Naive B cell (primary cell): Measurements from ENCODE around the gene DSCAM. TPM values are rescaled to one million over a fixed set of nuclear protein-coding genes. Genes with fewer than 3 reads are reported as not detected.

Source experiments
- ATAC-seq, 2 donors: fragments of 150-1000 bp; cut with Tn5 transposase; 2 replicates each; pipeline ENCODE4 v1.10.0; 2021; ENCODE audit warnings: low read depth in 2 of 2, mild to moderate bottlenecking in 2 of 2, moderate library complexity in 2 of 2
- DNase-seq: peaks from one replicate; pipeline ENCODE4 v3.0.0; 2022
- H3K27ac Mint-ChIP-seq, 6 donors: one replicate each; pipeline ENCODE4 v1.8.0; 2020 to 2022; ENCODE audit warnings: mild to moderate bottlenecking in 6 of 6, mixed read lengths in 6 of 6, moderate library complexity in 5 of 6, inconsistent platforms in 2 of 6
- H3K27me3 Mint-ChIP-seq, 3 donors: one replicate each; pipeline ENCODE4 v1.8.0; 2021 to 2022; ENCODE audit warnings: mixed read lengths in 3 of 3, mild to moderate bottlenecking in 1 of 3
- H3K36me3 Mint-ChIP-seq, 2 donors: one replicate each; pipeline ENCODE4 v1.8.0; 2020 to 2022; ENCODE audit warnings: mixed read lengths in 2 of 2, inconsistent platforms in 1 of 2, mild to moderate bottlenecking in 1 of 2
- H3K4me1 Mint-ChIP-seq, 3 donors: one replicate each; pipeline ENCODE4 v1.8.0; 2020 to 2022; ENCODE audit warnings: mixed read lengths in 3 of 3, inconsistent platforms in 1 of 3, mild to moderate bottlenecking in 1 of 3, moderate library complexity in 1 of 3
- H3K4me3 Mint-ChIP-seq, 8 donors: one replicate each; pipeline ENCODE4 v1.8.0; 2020 to 2022; ENCODE audit warnings: mild to moderate bottlenecking in 8 of 8, mixed read lengths in 8 of 8, moderate library complexity in 8 of 8, inconsistent platforms in 2 of 8
- H3K9me3 Mint-ChIP-seq, 7 donors: one replicate each; pipeline ENCODE4 v1.8.0; 2020 to 2022; ENCODE audit warnings: mixed read lengths in 7 of 7, mild to moderate bottlenecking in 5 of 7, inconsistent platforms in 2 of 7, moderate library complexity in 1 of 7
- polyA plus RNA-seq, 6 donors: library from polyadenylated mRNA; unstranded; fragments of 300-500 nt; fragmentation: Illumina TruSeq; gene quantifications; one replicate each; pipeline ENCODE4 v1.2.3, GENCODE V29; 2021; ENCODE audit warnings: low read depth in 6 of 6

Gene DSCAM
- polyA plus RNA-seq, 6 donors from 2014 or later: not detected

DNA sequence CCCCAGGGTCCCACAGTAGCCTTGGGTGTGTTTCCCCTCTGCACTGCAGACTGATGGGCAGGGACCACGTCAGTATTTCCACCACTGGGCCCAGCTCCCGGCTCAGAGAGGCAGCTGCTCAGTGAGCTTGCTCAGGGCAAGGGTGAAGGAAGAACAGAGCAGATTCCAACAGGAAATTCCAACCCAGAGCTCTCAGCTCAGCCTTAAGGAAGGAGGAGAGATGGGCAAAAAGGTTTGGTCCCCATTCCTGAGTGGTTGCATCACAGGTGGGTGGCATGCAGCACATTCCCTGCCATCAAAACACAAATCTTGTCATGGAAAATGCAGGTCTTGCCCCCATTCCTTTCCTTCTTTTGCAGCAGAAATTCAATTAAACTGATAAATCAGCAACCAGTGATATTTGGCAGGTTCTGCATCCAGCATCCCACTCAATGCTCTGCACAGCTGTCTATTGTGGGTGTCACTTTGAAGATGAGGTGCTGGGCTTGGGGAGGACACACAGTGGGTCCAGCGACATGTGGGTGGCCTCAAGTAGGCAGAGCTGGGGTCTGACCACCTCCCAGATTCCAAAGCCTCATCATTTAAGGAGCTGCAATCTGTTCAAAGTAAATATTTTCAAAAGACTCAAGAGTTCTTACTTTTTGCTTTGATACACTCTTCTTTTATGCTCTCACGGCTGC lies 315.4 kb downstream of the DSCAM start:
- DNase-seq (no peak), ATAC-seq (no peak)
- H3K36me3 Mint-ChIP-seq: no peaks in the 10 kb centered on the region
- H3K4me3 Mint-ChIP-seq: no peak overlapping the region
- no peaks in the 10 kb centered on the region for H3K27me3 Mint-ChIP-seq
- no peaks in the 10 kb centered on the region for H3K4me1 Mint-ChIP-seq
- no peak overlapping the region for H3K27ac Mint-ChIP-seq
- H3K9me3 Mint-ChIP-seq: peaks cover 4 to 29% (median 9%) of the 10 kb centered on the region in 7 donors

DNA sequence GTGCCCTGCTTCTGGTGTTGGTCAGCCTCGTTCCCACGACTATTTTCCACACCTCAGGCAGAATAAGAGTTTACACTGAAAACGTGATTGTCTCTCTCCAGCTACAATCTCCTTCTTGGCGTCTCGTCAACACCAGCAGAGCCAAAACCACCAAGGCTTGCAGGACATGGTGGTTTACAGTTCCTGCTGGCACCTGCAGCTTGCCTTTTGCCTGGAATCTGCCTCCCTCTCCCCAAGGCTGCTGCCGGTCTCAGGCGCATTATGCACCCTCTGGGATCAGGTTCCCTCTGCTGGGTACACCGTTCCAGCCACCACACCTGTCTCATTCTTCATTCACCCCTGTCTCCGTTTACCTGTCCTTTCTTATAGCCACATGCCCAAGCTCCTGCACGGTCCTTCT lies 315.9 kb downstream of the DSCAM start:
- no peaks in the 10 kb centered on the region for H3K4me1 Mint-ChIP-seq
- no peaks in the 10 kb centered on the region for H3K36me3 Mint-ChIP-seq

DNA sequence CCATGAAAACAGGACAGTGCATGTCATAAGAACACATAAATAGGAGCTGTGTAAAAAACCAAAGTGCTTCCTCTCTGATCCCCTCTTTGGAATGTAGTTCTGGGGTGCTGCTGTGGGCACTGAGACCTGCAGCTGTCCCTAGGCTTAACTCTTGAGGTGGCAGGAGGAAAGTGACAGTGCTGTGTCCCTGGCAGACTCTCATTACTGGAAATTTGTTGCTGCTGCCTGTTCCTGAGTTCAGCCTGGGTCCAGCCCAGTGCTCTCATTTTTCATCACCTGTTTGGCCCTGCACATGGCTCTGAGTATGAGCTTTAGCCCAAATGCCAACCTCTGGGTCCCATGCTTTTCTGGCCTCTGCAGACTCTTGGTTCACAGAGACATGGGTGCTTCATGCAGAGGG lies 329.3 kb downstream of the DSCAM start:
- no peaks in the 10 kb centered on the region for H3K27me3 Mint-ChIP-seq
- ATAC-seq: no peak

More for the DNA sequence above, 315.9 kb downstream of the DSCAM start:
- Mint-ChIP-seq H3K27ac (no peak overlapping the region), H3K27me3 (no peaks in the 10 kb centered on the region), H3K9me3 (peaks cover 4 to 29% (median 9%) of the 10 kb centered on the region in 7 donors), H3K4me3 (no peak overlapping the region)
- ATAC-seq (no peak), DNase-seq (no peak)

DNA sequence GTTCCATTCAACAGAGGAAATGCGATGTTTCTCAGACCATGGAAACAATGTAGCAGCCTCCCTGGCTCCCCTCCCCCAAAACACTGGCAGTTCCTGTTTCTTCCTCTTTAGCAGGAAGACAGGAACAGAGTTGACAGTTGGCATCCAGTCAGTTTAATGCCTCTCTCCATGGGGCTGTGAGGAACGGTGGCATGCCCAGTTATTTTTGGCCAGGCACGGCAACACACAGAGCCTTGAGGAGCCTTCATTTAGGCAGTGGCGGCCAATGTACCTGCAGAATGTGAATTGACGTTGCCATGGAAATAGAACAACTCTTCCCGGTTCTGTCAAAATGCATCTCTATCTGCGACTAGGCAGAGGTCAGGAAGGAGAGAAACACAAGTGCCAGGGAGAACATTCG lies 330.6 kb downstream of the DSCAM start:
- Mint-ChIP-seq H3K9me3 (peaks cover 0 to 10% (median 2%) of the 10 kb centered on the region in 7 donors), H3K4me1 (no peaks in the 10 kb centered on the region), H3K36me3 (no peaks in the 10 kb centered on the region), H3K27ac (no peak overlapping the region), H3K4me3 (no peak overlapping the region), H3K27me3 (no peaks in the 10 kb centered on the region)
- DNase-seq: no peak
- no peak for ATAC-seq

More for the DNA sequence above, 329.3 kb downstream of the DSCAM start:
- no peak overlapping the region for H3K4me3 Mint-ChIP-seq
- H3K36me3 Mint-ChIP-seq: no peaks in the 10 kb centered on the region
- no peak for DNase-seq
- H3K27ac Mint-ChIP-seq: no peak overlapping the region
- H3K4me1 Mint-ChIP-seq: no peaks in the 10 kb centered on the region
- H3K9me3 Mint-ChIP-seq: peaks cover 0 to 4% (median 0%) of the 10 kb centered on the region in 7 donors

DNA sequence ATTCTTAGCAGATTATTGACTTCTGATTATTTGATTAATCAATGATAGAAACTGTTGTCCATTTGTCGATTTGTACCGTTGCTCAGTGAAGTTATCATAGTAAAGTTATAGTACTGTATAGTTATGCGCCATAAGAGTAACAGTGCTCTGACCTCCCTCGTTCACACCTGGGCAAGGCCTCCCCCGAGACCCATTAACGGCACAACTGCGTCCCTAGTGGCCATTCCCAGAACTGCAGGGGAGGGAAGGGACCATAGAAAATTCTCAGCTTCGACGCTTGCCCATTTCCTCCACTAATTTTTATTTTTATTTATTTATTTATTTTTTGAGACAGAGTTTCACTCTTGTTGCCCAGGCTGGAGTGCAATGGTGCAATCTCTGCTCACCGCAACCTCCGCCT lies 334.4 kb downstream of the DSCAM start:
- no peak overlapping the region for H3K4me3 Mint-ChIP-seq
- ATAC-seq: no peak
- DNase-seq: no peak
- no peaks in the 10 kb centered on the region for H3K27me3 Mint-ChIP-seq
- no peaks in the 10 kb centered on the region for H3K4me1 Mint-ChIP-seq
- no peak overlapping the region for H3K27ac Mint-ChIP-seq
- H3K36me3 Mint-ChIP-seq: no peaks in the 10 kb centered on the region
- peaks cover 0 to 10% (median 2%) of the 10 kb centered on the region in 7 donors for H3K9me3 Mint-ChIP-seq

DNA sequence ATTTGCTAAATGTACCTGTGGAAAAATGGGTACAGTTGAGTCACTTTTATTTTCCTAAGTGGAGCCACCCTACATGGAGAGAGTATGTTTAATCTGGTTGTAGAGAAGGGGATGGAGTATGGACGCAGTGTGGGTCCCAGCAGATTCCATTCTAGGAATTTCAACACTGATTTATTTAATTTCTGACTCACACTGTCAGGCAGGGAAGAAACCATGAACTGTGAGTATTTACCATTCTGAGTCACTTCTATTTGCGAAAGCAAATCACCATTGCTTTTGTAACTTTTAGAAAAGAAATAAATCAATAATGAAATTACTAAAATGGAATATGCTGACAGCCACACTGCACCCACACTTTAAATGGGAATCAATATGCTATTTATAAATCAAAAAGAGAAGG lies 339.0 kb downstream of the DSCAM start:
- no peaks in the 10 kb centered on the region for H3K36me3 Mint-ChIP-seq
- H3K9me3 Mint-ChIP-seq: peaks cover 0 to 7% (median 2%) of the 10 kb centered on the region in 7 donors
- peaks cover 0 to 5% (median 0%) of the 10 kb centered on the region in 3 donors for H3K27me3 Mint-ChIP-seq
- H3K27ac Mint-ChIP-seq: no peak overlapping the region
- no peak overlapping the region for H3K4me3 Mint-ChIP-seq
- H3K4me1 Mint-ChIP-seq: no peaks in the 10 kb centered on the region
- no peak for ATAC-seq
- no peak for DNase-seq

DNA sequence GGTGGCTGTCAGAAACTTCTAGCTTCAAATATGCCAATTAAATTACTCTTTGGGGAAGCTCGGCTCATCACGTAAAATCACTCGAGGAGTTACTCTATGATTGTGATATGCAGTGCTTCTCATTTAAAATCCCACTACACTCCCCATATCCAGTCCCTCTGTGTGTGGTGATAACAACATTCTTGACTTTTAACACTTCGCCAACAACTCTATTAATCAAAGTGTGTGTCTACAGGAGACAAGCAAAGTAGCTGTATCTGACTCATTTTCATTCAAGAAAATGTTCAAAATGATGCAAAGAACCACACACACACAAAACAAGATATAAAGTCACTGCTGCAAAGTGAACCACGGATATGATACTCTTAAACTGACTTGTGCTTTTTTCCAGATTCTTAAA lies 341.3 kb downstream of the DSCAM start:
- ATAC-seq (no peak), DNase-seq (no peak)
- peaks cover 0 to 5% (median 0%) of the 10 kb centered on the region in 3 donors for H3K27me3 Mint-ChIP-seq
- peaks cover 0 to 2% (median 0%) of the 10 kb centered on the region in 7 donors for H3K9me3 Mint-ChIP-seq
- no peaks in the 10 kb centered on the region for H3K36me3 Mint-ChIP-seq
- H3K27ac Mint-ChIP-seq: no peak overlapping the region
- H3K4me1 Mint-ChIP-seq: no peaks in the 10 kb centered on the region
- no peak overlapping the region for H3K4me3 Mint-ChIP-seq

DNA sequence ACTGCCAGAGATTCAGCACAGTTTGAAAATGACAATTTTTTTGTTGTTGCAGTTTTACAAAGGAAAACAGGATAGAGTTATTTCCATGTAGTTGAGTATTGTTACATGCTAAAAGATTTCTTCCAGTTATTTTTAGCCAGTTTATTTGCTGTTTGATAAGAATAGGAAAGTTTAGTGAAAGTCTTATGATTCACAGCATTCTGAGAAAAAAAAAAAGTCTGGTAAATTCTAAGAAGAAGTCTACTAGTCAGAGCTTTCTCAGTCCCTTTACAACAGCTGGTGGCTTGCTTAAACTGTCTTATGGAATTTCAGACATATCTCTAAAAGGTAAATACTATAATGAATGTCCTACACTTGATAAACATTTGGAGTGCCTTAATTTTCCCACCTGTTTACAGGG lies 341.7 kb downstream of the DSCAM start:
- no peak overlapping the region for H3K4me3 Mint-ChIP-seq
- no peak for DNase-seq
- H3K36me3 Mint-ChIP-seq: no peaks in the 10 kb centered on the region
- no peak for ATAC-seq
- H3K27me3 Mint-ChIP-seq: peaks cover 0 to 5% (median 0%) of the 10 kb centered on the region in 3 donors
- peaks cover 0 to 2% (median 0%) of the 10 kb centered on the region in 7 donors for H3K9me3 Mint-ChIP-seq
- H3K4me1 Mint-ChIP-seq: no peaks in the 10 kb centered on the region
- no peak overlapping the region for H3K27ac Mint-ChIP-seq

DNA sequence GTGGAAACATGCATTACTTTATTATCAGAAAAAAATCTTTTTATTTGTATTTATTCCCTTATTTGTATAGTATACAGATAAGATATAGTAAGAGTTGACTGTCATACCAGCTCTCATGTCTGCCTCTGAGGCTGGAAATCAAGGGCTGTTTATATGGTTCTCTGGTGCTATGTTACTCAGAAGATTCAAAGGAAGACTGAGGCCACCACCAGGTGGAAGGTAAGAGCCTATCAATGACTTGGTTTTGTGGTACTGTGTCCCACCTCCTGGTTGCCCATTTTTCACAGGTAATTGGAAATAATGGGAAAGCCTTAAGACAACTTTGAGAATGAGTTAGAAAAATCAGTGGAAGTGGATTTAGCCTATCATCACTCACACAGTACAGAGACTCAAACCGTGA lies 342.1 kb downstream of the DSCAM start:
- peaks cover 0 to 5% (median 0%) of the 10 kb centered on the region in 3 donors for H3K27me3 Mint-ChIP-seq
- peaks cover 0 to 2% (median 0%) of the 10 kb centered on the region in 7 donors for H3K9me3 Mint-ChIP-seq
- H3K27ac Mint-ChIP-seq: no peak overlapping the region
- H3K4me3 Mint-ChIP-seq: no peak overlapping the region
- no peaks in the 10 kb centered on the region for H3K36me3 Mint-ChIP-seq
- no peaks in the 10 kb centered on the region for H3K4me1 Mint-ChIP-seq
- DNase-seq: no peak
- no peak for ATAC-seq

DNA sequence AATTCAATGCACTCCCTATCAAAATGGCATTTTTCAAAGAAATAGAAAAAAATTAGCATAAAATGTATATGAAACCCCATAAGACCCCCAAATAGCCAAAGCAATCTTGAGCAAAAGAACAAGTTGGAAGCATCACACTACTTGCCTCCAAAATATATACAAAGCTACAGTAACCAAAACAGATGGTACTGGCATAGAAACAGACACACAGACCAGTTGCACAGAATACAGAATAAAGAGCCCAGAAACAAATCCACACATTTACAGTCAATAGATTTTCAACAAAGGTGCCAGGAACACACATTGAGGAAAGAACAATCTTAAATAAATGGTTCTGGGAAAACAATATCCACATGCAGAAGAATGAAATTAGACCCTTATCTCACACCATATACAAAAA lies 350.8 kb downstream of the DSCAM start:
- no peak for DNase-seq
- Mint-ChIP-seq H3K9me3 (peaks cover 12 to 33% (median 15%) of the 10 kb centered on the region in 7 donors), H3K4me1 (no peaks in the 10 kb centered on the region), H3K36me3 (peaks cover 0 to 16% of the 10 kb centered on the region in 2 donors), H3K27ac (no peak overlapping the region), H3K27me3 (no peaks in the 10 kb centered on the region), H3K4me3 (no peak overlapping the region)
- no peak for ATAC-seq

DNA sequence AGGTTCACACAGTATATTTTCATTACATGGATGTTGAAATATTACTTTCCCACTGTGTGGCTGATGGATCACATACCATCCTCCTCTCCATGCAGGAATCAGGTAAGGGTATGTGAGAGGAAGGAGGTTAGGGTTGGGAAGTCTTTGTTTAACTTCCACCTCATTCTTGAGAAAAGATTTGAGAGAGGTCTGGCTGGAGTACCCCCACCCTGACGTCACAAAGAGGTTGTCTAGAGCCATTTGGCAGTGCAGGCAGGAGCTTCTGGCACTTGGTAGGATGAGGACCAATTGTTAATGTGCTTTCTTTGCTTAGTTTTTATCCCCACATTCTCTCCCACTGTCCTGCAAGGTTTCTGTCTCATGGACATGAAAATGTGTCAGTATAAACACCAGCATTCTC lies 356.6 kb downstream of the DSCAM start:
- no peak for ATAC-seq
- DNase-seq: no peak
- H3K9me3 Mint-ChIP-seq: peaks cover 13 to 39% (median 16%) of the 10 kb centered on the region in 7 donors
- no peaks in the 10 kb centered on the region for H3K27me3 Mint-ChIP-seq
- no peak overlapping the region for H3K4me3 Mint-ChIP-seq
- no peaks in the 10 kb centered on the region for H3K4me1 Mint-ChIP-seq
- peaks cover 0 to 16% of the 10 kb centered on the region in 2 donors for H3K36me3 Mint-ChIP-seq
- H3K27ac Mint-ChIP-seq: no peak overlapping the region

DNA sequence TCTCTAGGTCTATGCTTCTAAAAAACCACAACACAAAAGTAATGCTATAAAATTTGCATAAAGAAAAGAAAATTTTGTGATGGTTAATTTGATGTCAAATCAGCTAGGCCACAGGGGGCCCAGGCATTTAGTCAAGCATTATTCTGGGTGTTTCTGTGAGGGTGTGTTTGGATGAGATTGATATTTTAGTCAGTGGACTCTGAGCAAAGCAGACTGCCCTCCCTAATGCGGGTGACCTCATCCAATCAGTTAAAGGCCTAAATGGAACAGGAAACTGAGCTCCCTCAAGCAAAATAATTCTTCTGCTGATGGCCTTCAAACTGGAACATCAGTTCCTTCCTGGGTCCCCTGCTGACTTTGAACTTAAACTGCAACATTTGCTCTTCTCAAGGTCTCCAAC lies 358.0 kb downstream of the DSCAM start:
- no peaks in the 10 kb centered on the region for H3K27me3 Mint-ChIP-seq
- DNase-seq (no peak), ATAC-seq (no peak)
- no peaks in the 10 kb centered on the region for H3K4me1 Mint-ChIP-seq
- no peak overlapping the region for H3K27ac Mint-ChIP-seq
- H3K9me3 Mint-ChIP-seq: peaks cover 13 to 33% (median 16%) of the 10 kb centered on the region in 7 donors
- peaks cover 0 to 16% of the 10 kb centered on the region in 2 donors for H3K36me3 Mint-ChIP-seq
- H3K4me3 Mint-ChIP-seq: no peak overlapping the region

DNA sequence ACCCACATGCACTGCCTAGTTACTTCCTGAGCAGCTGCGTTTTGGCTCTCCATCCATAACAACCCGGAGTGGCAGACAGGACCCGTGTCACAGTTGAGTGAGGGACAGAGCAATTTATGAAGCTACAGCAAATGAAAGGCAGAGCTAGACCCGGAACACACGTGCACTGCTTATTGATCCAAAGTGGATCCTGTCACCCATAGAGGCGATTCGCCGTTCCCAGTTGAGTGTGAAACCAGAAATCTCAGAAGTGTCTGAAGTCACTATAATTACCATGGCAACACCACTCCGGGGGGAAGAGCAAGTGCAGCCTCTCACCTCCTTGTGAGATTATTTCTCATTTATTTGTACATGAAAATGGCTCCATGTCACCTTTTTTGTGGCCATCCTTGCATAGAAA lies 365.2 kb downstream of the DSCAM start:
- peaks cover 0 to 9% (median 5%) of the 10 kb centered on the region in 7 donors for H3K9me3 Mint-ChIP-seq
- DNase-seq (no peak), ATAC-seq (no peak)
- no peaks in the 10 kb centered on the region for H3K36me3 Mint-ChIP-seq
- H3K27ac Mint-ChIP-seq: no peak overlapping the region
- no peak overlapping the region for H3K4me3 Mint-ChIP-seq
- H3K4me1 Mint-ChIP-seq: no peaks in the 10 kb centered on the region
- no peaks in the 10 kb centered on the region for H3K27me3 Mint-ChIP-seq

DNA sequence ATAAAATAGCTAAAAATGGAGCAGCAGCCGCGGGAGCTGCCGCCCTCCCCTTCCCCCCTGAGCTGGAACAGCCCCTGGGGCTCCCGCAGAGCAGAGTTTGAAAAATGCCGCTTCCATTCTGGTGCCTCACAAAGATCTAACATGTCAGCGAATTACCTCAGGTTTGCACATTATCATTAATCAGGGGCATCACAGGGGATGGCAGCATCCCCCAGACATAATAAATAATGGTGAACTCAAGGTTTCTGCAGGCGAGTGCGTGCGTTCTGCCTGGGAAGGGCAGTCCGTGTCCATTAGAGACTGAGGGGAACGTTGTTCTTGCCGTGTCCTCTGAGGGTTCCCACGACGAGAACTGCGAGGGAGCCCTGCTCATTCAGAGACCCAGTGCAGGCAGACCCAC lies 372.4 kb downstream of the DSCAM start:
- H3K4me3 Mint-ChIP-seq: no peak overlapping the region
- no peaks in the 10 kb centered on the region for H3K4me1 Mint-ChIP-seq
- DNase-seq (no peak), ATAC-seq (no peak)
- no peak overlapping the region for H3K27ac Mint-ChIP-seq
- peaks cover 0 to 8% (median 2%) of the 10 kb centered on the region in 7 donors for H3K9me3 Mint-ChIP-seq
- no peaks in the 10 kb centered on the region for H3K27me3 Mint-ChIP-seq
- no peaks in the 10 kb centered on the region for H3K36me3 Mint-ChIP-seq
